H1 (cell line): Measurements from ENCODE around the gene NAA38. TPM values are rescaled to one million over a fixed set of nuclear protein-coding genes. Genes with fewer than 3 reads are reported as not detected.

Experiments
- RBBP5 ChIP-seq: IDR thresholded peaks from 2 replicates; pipeline ENCODE4 v1.7.1; 2012; ENCODE audit warnings: low read depth, mild to moderate bottlenecking, inconsistent platforms, low read length, moderate library complexity, borderline replicate concordance
- polyA plus RNA-seq, 7 experiments: library from polyadenylated mRNA; depleted of rRNA in 3 of 7; stranded (reverse) in 5 of 7; unstranded in 2 of 7; fragments of >200 nt in 5 of 7; fragments of 200-250 nt in 2 of 7; gene quantifications; 1 replicate in 5 of 7; 2 replicates in 1 of 7; 4 replicates in 1 of 7; pipeline versions ENCODE4 v1.2.1 to v1.2.3, GENCODE V29; 2011 to 2013; ENCODE audit warnings: missing spikeins in 2 of 7, mixed read lengths in 2 of 7
- total RNA-seq: library from RNA; stranded (reverse); fragmentation: NEBNext Ultra II Directional; extraction: Animal tissue kit (Norgen Biotek cat#: 25700); gene quantifications from 2 replicates; pipeline ENCODE4 v1.2.1, GENCODE V29; 2021
- TF ChIP-seq, protein P1 (sequence below): fragments of 300-600 bp; sonication (generic); IDR thresholded peaks from 2 replicates; pipeline ENCODE4 v1.7.1; 2012; ENCODE audit warnings: low read length, moderate library complexity, mild to moderate bottlenecking, inconsistent platforms; ENCODE audit not compliant: insufficient replicate concordance

The NAA38 gene
- total and polyA plus RNA-seq, 2 of the 8 experiments (the other 6 are each of a cell fraction or from before 2014, with no cell fraction given), result 30.2 to 109 TPM

- TF ChIP-seq, protein P1, sequence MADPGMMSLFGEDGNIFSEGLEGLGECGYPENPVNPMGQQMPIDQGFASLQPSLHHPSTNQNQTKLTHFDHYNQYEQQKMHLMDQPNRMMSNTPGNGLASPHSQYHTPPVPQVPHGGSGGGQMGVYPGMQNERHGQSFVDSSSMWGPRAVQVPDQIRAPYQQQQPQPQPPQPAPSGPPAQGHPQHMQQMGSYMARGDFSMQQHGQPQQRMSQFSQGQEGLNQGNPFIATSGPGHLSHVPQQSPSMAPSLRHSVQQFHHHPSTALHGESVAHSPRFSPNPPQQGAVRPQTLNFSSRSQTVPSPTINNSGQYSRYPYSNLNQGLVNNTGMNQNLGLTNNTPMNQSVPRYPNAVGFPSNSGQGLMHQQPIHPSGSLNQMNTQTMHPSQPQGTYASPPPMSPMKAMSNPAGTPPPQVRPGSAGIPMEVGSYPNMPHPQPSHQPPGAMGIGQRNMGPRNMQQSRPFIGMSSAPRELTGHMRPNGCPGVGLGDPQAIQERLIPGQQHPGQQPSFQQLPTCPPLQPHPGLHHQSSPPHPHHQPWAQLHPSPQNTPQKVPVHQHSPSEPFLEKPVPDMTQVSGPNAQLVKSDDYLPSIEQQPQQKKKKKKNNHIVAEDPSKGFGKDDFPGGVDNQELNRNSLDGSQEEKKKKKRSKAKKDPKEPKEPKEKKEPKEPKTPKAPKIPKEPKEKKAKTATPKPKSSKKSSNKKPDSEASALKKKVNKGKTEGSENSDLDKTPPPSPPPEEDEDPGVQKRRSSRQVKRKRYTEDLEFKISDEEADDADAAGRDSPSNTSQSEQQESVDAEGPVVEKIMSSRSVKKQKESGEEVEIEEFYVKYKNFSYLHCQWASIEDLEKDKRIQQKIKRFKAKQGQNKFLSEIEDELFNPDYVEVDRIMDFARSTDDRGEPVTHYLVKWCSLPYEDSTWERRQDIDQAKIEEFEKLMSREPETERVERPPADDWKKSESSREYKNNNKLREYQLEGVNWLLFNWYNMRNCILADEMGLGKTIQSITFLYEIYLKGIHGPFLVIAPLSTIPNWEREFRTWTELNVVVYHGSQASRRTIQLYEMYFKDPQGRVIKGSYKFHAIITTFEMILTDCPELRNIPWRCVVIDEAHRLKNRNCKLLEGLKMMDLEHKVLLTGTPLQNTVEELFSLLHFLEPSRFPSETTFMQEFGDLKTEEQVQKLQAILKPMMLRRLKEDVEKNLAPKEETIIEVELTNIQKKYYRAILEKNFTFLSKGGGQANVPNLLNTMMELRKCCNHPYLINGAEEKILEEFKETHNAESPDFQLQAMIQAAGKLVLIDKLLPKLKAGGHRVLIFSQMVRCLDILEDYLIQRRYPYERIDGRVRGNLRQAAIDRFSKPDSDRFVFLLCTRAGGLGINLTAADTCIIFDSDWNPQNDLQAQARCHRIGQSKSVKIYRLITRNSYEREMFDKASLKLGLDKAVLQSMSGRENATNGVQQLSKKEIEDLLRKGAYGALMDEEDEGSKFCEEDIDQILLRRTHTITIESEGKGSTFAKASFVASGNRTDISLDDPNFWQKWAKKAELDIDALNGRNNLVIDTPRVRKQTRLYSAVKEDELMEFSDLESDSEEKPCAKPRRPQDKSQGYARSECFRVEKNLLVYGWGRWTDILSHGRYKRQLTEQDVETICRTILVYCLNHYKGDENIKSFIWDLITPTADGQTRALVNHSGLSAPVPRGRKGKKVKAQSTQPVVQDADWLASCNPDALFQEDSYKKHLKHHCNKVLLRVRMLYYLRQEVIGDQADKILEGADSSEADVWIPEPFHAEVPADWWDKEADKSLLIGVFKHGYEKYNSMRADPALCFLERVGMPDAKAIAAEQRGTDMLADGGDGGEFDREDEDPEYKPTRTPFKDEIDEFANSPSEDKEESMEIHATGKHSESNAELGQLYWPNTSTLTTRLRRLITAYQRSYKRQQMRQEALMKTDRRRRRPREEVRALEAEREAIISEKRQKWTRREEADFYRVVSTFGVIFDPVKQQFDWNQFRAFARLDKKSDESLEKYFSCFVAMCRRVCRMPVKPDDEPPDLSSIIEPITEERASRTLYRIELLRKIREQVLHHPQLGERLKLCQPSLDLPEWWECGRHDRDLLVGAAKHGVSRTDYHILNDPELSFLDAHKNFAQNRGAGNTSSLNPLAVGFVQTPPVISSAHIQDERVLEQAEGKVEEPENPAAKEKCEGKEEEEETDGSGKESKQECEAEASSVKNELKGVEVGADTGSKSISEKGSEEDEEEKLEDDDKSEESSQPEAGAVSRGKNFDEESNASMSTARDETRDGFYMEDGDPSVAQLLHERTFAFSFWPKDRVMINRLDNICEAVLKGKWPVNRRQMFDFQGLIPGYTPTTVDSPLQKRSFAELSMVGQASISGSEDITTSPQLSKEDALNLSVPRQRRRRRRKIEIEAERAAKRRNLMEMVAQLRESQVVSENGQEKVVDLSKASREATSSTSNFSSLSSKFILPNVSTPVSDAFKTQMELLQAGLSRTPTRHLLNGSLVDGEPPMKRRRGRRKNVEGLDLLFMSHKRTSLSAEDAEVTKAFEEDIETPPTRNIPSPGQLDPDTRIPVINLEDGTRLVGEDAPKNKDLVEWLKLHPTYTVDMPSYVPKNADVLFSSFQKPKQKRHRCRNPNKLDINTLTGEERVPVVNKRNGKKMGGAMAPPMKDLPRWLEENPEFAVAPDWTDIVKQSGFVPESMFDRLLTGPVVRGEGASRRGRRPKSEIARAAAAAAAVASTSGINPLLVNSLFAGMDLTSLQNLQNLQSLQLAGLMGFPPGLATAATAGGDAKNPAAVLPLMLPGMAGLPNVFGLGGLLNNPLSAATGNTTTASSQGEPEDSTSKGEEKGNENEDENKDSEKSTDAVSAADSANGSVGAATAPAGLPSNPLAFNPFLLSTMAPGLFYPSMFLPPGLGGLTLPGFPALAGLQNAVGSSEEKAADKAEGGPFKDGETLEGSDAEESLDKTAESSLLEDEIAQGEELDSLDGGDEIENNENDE, result no peak
- no peak for TF ChIP-seq RBBP5
Measured at GRCh38 chr17:7814969-7815368, 42.4 kb downstream of the NAA38 start (continued).
